Fibroblast of the aortic adventitia (primary cell): ENCODE data around the gene CFHR5. TPM values are rescaled to one million over a fixed set of nuclear protein-coding genes. Genes with fewer than 3 reads are reported as not detected.
A peak's percentile ranks its signal among the peaks of the same experiment; 100 is the strongest.
"Not testable (repeated sequence)": the region's sequence is repeated elsewhere in the genome, so short reads cannot be mapped to it uniquely, and the experiment has no call there.

Experiments used
- DNase-seq: peaks from one replicate; pipeline ENCODE4 v3.0.0-alpha.2; 2010; ENCODE audit warnings: low read depth
- H3K4me3 ChIP-seq: 2 replicates; pipeline ENCODE4 v1.5.1; 2011; ENCODE audit warnings: low read depth, mild to moderate bottlenecking, control low read depth, low read length, moderate library complexity
- CTCF ChIP-seq: IDR thresholded peaks from 2 replicates; pipeline ENCODE4 v1.5.1; 2011; ENCODE audit warnings: mild to moderate bottlenecking, low read length, control low read depth, inconsistent platforms; ENCODE audit not compliant: insufficient read depth
- total RNA-seq: library from RNA; depleted of rRNA; stranded (reverse); fragments of >200 nt; gene quantifications from 2 replicates; pipeline ENCODE4 v1.2.3, GENCODE V29; 2012; ENCODE audit warnings: low replicate concordance

The CFHR5 gene
- total RNA-seq, result not detected in 2 replicates

GRCh38 chr1:196977278-196977677 lies at the start of gene CFHR5:
TSS of gene CFHR5 (plus strand) at chr1:196977556. CDS start at chr1:196977665, 109 bp downstream.
- no peak for TF ChIP-seq CTCF
- no peak for DNase-seq
- H3K4me3 ChIP-seq, result no peak within 1 kb of the TSS

- H3K4me3 ChIP-seq, DNase-seq: not testable (repeated sequence)
Measured at GRCh38 chr1:196932853-196933252, 44.5 kb upstream of the CFHR5 start.

- no peak for TF ChIP-seq CTCF
- no peak for DNase-seq
- no peak overlapping the region for H3K4me3 ChIP-seq
Measured at GRCh38 chr1:196933531-196934189, 43.7 kb upstream of the CFHR5 start.

- DNase-seq, H3K4me3 ChIP-seq: not testable (repeated sequence)
Measured at GRCh38 chr1:196941474-196941873, 35.9 kb upstream of the CFHR5 start.

GRCh38 chr1:196943568-196943967 lies 33.8 kb upstream of the CFHR5 start, which contains the start of gene CFHR2:
TSS of gene CFHR2 (plus strand) at chr1:196943738. CDS start at chr1:196943881, 143 bp downstream.
- H3K4me3 ChIP-seq, DNase-seq: not testable (repeated sequence)

- no peak for TF ChIP-seq CTCF
- peak; percentile 33 for DNase-seq
Measured at GRCh38 chr1:196951711-196952394, 25.5 kb upstream of the CFHR5 start.

GRCh38 chr1:196954778-196955177 lies 22.6 kb upstream of the CFHR5 start:
- no peak overlapping the region for H3K4me3 ChIP-seq
- no peak for TF ChIP-seq CTCF
- DNase-seq, result no peak

More at GRCh38 chr1:196951711-196952394, 25.5 kb upstream of the CFHR5 start:
- H3K4me3 ChIP-seq, result no peak overlapping the region

GRCh38 chr1:196955926-196956325 lies 21.4 kb upstream of the CFHR5 start:
- H3K4me3 ChIP-seq, result no peak overlapping the region

More at GRCh38 chr1:196955926-196956325, 21.4 kb upstream of the CFHR5 start:
- DNase-seq, result no peak
- TF ChIP-seq CTCF, result no peak
